Right renal pelvis (tissue), 4 donors: ENCODE results near the gene DYNC2I2. TPM values are rescaled to one million over a fixed set of nuclear protein-coding genes. Genes with fewer than 3 reads are reported as not detected.
"Not testable (repeated sequence)": the region's sequence is repeated elsewhere in the genome, so short reads cannot be mapped to it uniquely, and the experiment has no call there.

Experiments
- DNase-seq, 4 donors: peaks; one replicate each; pipeline ENCODE4 v3.0.0-alpha.2; 2013; ENCODE audit warnings: low read depth in 4 of 4, low spot score in 3 of 4, missing footprints in 1 of 4
- polyA plus RNA-seq, 4 donors: library from polyadenylated mRNA; unstranded; fragments of 120-200 nt; gene quantifications; one replicate each; pipeline ENCODE4 v1.2.1, GENCODE V29; 2013; ENCODE audit not compliant: insufficient read length in 4 of 4

DYNC2I2 gene
- polyA plus RNA-seq, result 10 to 100 TPM; 58.6 to 88.6 (median 64.9) TPM

DNA sequence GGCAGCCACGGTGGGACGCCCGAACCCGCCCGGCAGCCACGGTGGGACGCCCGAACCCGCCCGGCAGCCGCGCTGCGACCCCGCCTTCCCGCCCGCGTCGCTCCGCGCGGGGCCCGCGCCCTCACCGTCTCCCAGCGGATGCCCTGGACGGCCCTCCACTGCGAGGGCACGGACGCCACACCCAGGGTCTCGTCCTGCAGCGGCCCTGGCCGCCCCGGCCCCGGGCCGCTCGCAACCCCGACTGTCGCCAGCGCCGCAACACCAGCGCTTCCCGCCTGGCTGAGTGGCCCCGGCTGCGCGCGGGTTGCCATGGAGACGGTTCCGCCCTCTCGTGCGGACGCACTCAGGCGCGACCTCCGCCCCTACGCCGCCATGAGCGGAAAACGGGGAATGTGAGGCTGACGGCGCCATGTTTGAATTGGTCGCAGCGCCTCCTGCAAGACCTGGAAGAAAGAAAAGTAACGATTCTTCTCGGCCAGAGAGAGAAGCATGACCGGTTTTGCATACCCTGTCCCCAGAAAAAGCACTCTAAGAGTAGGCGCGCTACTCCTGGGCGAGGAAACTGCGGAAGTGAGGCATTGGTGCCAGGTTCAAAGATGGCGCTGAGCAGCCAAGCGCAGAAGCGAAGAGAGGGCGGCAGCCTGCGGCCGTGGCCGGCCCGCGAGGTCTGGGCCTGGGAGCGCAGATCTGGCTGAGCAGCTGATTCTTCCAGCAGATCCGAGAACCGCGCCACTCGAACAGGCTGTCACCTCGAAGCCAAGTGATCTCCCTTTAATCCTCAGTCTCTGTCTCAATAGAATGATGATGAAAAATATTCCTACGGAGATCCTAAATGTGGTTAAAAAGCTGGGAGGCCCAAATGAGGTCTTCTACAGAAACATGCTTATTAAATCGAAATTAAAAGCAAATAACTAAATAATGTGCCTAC, at the start of gene DYNC2I2:
TSS of gene DYNC2I2 (minus strand) at position 432 of the 928 bp plus-strand sequence. CDS start at position 311, 121 bp downstream.
- peak; percentile 85 to 98 (median 87) for DNase-seq

DNA sequence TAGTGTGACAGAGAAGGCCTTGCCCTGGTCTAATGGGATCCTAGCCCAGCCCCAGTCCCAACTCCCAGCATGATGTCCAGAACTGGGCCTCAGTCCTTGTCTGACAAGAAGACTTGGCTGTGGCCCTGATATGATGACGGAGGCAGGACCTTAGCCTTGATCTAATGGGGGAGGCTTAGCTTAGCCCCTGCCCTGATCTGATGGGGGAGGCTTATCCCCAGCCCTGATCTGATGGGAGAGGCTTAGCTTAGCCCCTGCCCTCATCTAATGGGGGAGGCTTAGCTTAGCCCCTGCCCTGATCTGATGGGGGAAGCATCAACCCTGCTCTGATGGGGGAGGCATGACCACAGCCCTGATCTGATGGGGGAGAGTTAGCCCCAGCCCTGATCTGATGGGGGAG, 49.4 kb upstream of the DYNC2I2 start:
- no peak for DNase-seq

DNA sequence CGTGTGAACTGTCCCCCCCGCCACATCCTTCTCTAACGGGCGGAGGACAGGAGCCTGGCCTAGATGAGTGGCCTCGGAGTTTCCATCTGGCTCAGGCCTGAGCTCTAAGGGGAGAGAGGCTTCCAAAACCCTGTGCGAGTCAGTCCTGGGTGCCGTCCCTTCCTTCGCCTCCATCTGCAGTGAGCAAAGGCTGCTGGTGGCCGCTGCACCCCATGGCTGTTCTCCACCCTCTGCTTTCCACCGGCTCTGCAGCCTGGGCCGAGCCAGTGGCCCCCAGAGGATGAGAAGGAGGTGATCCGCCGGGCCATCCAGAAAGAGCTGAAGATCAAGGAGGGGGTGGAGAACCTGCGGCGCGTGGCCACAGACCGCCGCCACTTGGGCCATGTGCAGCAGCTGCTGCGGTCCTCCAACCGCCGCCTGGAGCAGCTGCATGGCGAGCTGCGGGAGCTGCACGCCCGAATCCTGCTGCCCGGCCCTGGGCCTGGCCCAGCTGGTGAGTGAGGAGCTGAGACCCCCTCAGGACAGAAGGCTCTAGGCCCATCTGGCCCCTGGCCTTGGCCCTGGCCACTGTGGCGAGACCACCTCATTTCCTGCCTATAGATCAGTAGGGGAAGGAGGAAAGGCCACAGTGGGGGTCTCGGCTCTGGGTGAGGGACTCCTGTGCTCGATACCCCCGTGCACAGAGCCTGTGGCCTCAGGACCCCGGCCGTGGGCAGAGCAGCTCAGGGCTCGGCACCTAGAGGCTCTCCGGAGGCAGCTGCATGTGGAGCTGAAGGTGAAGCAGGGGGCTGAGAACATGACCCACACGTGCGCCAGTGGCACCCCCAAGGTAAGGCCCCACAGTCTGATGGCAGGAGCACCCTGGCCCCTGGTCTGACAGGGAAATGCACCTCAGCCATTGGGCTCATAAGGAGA, 48.7 kb upstream of the DYNC2I2 start:
- no peak for DNase-seq

DNA sequence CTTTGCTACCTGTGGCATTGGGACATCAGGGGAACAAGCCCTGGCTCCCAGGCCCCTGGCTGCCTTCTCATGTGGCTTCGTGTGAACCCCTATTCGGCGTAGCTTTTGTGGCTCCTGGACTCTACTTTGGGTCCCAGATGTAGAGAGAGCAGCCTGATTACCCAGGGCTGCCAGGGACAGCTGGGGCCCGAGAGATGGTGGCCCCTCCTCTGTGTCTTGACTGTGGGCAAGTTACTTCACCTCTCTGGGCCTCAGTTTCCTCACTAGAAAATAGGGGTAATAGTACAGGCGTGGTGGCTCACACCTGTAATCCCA, 47.7 kb upstream of the DYNC2I2 start:
- no peak for DNase-seq

DNA sequence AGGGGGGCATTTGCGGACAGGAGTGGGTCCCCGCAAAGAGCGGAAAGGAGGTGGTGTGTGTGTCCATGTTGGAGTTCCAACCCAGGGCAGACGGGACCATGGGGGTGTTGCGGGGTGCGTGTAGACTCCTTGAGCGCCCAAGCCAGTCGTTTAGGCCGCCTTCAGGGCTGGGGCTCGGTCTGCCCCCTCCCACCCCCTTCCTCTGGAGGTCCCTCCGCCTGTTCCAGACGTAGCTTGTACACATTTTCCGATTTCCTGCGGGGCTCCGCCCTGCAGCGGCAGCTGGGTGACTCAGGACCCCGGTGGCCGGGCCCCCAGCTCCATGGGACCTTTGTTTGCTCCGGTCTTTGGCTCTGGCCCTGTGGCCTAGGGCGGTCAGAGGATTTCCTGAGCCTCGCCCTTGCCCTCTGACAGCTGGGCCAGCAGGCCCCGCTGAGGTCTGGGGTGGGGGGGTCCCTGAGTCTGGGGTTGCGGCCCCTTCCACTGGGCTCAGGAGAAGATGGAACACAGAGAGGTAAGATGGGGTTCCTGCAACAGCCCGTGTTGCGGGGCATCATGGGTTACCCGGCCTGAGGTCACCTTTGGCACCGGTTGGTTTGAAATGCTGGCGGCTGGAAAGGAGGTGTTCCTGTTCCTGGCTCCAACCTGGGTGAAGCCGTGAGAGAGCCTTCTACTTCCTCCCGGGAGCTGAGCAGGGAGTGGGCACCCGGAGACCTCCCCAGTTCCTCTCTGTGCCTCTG, 47.1 kb upstream of the DYNC2I2 start:
- DNase-seq, result no peak

DNA sequence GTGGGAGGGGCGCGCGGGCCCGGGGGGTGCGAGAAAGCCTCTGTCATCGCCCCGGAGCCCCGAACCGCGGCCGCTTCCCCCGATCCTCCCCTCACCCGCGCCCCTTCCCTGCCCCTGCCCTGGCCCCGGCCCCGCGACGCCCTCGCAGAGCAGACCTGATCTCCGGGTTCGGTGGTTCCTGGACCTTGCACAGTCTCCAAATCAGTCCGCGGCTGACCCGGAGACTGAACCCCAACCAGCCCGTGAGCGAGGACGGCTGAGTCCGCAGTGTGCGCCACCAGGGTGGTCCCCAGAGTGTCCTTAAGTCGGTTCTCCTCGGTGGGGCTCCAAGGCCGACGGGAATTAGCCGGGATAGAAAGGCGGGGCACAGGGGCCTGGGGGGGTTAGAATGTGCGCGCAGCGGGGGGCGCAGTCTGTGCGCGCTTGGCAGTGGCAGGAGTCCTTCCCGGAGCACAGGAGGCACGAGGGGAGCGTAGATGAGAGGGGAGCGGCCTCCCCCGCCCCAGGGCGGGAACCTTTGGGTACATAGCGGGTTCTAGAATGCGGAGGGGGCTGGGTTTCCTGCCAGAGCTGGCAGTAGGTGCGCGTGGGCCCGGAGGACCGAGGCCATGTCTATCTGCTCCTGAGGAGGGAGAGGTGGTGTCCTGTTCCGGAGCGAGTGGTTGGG, 46.4 kb upstream of the DYNC2I2 start:
- DNase-seq, result no peak

DNA sequence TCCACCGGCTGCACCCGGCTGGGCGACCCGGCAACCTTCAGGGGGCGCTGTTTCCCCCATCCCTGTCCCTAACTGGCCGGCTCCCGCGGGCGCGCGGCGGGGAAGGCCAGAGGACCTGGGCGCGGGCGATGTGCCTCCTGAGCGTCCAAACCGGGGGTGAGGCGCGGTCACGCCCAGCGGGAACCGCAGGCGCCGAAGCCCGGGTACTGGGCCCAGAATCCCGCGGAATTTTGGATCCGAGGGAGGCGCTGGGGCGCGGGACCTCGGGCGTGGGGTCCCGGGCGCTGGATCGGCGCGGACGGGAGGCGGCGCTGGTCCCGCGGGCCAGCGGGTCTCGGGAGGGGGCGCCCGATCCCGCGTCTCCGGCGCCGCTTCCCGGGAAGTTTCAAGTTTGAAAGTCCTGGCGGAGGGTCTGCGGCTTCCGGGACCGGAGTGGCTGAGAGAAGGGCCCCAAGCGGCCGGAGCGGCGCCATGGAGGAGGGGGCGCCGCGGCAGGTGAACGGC, 45.9 kb upstream of the DYNC2I2 start, which contains the start of gene PKN3:
TSS of gene PKN3 (plus strand) at position 59 of the 504 bp plus-strand sequence. CDS start at position 472, 413 bp downstream.
- DNase-seq, result peak in 3 of 4 donors; percentile 78 to 88 (median 81)

DNA sequence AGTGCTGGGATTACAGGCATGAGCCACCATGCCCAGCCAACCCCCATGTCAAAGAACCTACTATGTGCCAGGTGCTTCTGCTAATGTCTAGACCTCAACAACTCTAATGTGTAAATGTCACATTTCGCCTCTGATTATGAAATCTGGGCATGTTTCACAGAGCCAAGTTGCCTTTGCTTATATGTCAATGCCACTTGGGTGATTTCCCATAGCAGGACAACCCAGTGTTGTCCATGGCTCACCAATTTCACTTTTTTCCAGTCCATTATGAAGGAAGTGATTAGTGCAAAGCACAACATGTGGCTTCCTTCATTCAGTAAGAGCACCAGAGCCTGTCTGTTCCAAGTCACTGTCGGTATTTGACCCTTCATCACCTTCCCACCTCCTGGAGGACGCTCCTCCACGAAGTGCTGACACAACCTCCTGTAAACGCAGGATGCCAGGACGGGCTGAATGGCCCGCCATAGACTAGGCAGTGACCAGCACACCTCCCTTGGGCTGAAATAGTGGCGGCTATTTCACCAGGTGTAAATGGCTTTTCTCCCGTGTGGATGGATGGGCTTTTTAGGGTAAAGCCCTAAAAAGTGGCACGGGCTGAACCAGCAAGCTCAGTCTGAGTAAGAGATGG, 44.7 kb upstream of the DYNC2I2 start:
- DNase-seq, result no peak

DNA sequence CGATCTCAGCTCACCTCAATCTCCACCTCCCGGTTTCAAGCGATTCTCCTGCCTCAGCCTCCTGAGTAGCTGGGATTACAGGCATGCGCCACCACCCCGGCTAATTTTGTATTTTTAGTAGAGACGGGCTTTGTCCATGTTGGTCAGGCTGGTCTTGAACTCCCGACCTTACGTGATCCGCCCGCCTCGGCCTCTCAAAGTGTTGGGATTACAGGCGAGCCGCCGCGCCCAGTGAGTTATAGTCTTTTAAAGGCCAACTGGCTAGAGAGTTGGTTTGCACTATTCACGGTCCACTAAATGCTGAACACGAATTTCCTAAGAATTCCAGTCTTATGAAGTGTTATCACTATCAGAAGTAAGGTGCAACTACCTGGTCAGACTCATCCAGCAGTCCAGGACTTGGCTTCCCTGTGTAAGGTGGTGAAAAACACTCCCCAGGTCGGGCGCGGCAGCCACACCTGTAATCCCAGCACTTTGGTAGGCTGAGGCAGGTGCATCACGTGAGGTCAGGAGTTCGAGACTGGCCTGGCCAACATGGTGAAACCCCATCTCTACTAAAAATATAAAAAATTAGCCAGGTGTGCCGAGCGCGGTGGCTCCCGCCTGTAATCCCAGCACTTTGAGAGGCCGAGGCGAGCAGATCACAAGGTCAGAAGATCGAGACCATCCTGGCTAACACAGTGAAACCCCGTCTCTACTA, 42.6 kb upstream of the DYNC2I2 start:
- not testable (repeated sequence) for DNase-seq

DNA sequence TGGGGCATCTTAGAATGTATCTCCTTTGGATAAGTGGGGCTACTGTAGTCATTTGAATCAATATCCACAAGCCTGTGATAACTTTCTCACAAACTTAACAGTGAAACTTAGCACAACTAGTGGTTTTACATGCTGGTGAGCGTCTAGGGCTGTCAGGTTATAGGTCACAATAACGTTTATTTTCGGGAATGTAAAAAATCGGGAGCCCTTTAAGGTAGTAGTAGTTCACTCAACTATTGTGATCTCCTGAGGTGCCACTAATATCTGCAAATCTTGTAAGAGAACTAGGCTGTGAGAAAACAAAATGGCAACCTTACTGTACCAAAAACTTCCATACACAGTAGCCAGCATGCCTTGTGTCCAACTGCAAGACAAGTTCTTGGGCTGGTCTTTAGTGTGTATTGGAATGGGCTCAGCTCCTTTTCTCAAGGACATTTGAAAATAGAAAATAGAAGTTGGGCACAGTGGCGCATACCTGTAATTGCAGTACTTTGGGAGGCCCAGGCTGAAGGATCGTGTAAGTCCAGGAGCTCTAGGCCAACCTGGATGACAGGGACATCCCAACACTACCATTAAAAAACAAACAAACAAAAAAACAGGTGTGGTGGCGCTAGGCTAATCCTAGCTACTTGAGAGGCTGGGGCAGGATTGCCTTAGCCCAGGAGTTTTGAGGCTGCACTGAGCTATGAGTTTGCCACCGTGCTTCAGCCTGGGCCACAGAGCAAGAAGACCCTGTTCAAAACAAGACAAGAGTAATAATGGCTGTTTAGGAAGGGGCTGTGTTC, 40.5 kb upstream of the DYNC2I2 start:
- DNase-seq, result no peak

DNA sequence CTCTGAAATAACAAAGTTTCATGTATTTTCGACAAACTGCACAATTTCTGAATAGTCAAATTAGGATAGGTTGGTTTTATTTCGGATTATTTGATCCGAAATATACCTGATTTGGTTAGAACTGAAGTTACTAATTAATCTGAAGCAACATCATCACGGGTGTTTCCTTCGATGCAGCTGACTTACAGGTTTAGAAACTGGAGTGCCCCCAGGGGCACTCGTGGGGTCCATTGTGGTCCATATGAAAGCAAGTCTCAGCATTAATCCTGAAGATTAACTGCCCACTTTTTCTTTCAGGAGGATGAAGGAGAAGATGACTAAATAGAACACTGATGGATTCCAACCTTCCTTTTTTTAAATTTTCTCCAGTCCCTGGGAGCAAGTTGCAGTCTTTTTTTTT, 37.7 kb upstream of the DYNC2I2 start:
- DNase-seq, result no peak

DNA sequence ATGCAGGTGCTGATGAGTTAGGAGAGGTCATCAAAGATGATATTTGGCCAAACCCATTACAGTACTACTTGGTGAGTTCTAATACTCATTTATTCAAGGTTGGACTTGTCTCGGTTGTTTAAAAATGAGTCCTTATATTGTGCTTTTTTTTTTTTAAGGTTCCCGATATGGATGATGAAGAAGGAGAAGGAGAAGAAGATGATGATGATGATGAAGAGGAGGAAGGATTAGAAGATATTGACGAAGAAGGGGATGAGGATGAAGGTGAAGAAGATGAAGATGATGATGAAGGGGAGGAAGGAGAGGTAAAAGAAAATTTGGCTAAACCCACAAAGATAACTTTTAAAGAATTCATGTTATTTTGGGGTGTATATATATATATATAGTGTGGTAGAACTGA, 37.1 kb upstream of the DYNC2I2 start:
- not testable (repeated sequence) for DNase-seq

DNA sequence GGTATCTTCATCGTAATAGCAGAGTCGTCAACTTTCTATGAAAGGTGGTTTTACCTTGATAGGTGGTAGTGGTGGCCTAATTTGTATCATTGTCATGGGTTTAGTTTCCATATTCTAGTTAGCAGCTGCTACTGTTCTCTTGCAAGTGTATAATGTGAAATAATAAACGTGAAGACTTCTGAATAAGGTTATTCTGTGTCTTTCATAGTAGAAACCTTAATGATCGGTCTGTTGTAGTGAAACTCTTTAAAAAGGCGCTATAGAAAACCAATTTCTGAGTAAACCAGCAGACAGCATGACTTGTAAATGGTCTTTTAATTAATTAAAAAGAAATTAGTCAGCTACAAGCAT, 34.0 kb upstream of the DYNC2I2 start:
- no peak for DNase-seq

DNA sequence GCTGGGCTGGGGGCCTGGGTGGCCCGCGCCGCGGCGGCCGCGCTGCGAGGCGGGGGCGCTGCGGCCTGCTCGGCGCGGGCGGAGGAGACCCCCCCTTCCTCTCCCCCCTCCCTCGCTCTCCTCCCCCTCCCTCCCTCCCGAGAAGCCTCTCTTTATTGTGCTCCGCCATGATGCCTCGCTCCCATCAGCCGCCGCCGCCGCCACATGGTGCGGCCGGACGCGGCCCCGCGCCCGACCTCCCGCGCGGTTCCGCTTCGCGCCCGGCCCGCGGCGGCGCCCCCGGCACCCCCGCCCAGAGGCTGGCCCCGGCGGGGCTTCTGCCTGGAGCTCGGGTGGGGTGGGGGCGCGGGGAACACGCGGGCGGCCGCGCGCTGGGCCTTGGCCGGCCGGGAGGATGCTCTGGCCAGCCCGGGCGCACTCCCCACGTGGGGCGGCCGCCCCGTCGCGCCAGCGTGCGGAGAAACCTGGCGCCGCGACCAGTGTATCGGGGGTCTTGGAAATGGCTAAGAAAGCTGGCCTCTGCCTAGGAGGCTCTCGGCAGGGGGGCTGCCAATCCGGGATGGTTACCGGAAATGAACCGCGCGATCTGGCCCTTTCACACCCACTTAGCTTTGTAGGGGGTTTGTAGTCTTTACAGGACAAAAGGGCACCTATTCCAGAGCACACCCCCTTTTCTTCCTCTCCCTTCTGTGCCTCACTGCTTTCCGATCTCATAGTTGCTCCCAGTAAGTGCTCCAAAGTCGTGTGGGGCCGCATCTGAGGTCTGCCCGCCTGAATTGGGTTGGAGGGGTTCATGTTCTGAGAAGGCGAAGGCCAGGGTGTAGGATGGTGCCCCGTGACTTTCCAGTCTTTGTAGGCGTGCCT, 33.4 kb upstream of the DYNC2I2 start:
- no peak for DNase-seq

DNA sequence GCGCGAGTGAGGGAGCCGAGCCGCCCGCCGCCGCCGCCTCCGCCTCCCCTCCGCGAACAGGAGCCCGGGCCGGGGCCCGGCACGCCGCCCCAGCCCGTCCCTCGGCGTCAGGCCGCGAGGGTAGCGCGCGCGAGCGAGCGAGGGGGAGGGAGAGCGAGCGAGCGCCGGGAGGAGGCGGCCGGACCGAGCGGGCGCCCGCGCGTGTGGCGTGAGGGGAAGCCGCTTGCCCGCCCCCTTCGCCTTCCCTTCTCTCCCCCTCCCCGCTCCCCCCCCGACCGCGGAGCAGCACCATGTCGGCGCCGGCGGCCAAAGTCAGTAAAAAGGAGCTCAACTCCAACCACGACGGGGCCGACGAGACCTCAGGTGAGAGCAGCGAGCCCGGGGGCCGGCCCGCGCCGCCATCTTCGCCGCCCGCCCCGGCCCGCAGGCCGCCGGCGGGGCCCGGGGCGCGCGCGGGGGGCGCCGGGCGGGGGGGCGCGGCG, 32.7 kb upstream of the DYNC2I2 start:
- no peak for DNase-seq

DNA sequence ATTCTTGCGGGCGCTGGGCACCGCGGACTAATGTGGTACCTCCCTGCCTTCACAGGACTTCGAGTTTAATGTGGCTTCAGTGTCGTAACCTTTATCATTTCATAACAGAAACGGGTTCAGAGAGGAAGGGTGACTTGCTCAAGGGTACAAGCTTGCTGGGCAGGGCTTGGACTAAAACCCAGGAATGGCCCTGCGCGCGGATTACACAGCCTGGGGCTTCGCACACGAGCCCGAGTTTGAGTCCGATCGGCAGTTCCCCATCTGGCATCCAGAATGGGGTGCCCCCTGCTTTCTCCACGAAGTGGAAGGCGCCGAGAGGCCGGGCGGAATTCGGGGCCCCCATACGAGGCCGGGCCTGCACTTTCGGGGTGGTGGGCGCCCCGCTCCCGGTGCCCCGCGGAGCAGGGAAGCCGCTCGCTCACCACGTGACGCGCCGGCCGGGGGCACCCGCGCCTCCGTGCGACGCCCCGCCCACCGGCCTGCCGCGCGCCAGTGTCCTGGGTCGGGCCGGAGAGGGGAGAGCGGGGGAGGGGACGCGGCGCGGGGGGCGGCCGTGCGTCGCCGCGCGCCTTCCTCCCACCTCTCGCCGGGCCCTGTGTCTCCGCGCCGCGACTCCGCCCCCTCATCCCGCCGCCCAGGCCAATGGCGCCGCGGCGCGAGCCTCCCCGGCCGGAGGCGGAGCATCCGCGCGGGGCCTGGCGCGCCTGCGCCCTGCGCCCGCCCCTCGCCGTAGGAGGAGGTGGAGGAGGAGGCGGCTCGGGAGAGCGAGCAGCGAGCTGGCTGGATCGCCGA, 32.0 kb upstream of the DYNC2I2 start, which contains the start of gene SET:
TSS of gene SET (plus strand) at position 722 of the 792 bp plus-strand sequence. CDS start 361 bp downstream, outside the sequence.
- DNase-seq, result peak; percentile 86 to 92 (median 91)
